Trophoblast cell (in vitro differentiated cells and primary cell): Measurements from ENCODE around the gene ADORA3.

Experiments
- DNase-seq, 2 donors: peaks; one replicate each; pipeline ENCODE4 v3.0.0-alpha.2; 2016
- H2AFZ ChIP-seq: 2 replicates; pipeline ENCODE4 v1.6.1; 2013; ENCODE audit warnings: low read length, moderate library complexity, mild to moderate bottlenecking; ENCODE audit not compliant: insufficient read depth, poor library complexity
- H2AK5ac ChIP-seq: 2 replicates; pipeline ENCODE4 v1.6.1; 2013; ENCODE audit warnings: mild to moderate bottlenecking, low read length
- H2BK120ac ChIP-seq: 2 replicates; pipeline ENCODE4 v1.6.1; 2013; ENCODE audit warnings: low read length, mild to moderate bottlenecking, moderate library complexity; ENCODE audit not compliant: insufficient read depth, poor library complexity
- H2BK12ac ChIP-seq: 2 replicates; pipeline ENCODE4 v1.6.1; 2013; ENCODE audit warnings: mild to moderate bottlenecking, low read length, moderate library complexity
- H2BK5ac ChIP-seq: 2 replicates; pipeline ENCODE4 v1.6.1; 2013; ENCODE audit warnings: low read length, low read depth, moderate library complexity, mild to moderate bottlenecking; ENCODE audit not compliant: poor library complexity
- H3K14ac ChIP-seq: 2 replicates; pipeline ENCODE4 v1.6.1; 2013; ENCODE audit warnings: mild to moderate bottlenecking, low read length
- H3K18ac ChIP-seq: 2 replicates; pipeline ENCODE4 v1.6.1; 2013; ENCODE audit warnings: mild to moderate bottlenecking, low read length
- H3K23ac ChIP-seq: 2 replicates; pipeline ENCODE4 v1.6.1; 2013; ENCODE audit warnings: low read length
- H3K27ac ChIP-seq: 2 replicates; pipeline ENCODE4 v1.5.1; 2013; ENCODE audit warnings: low read depth, mild to moderate bottlenecking, inconsistent platforms, low read length, moderate library complexity
- H3K27me3 ChIP-seq: 2 replicates; pipeline ENCODE4 v1.6.1; 2013; ENCODE audit warnings: inconsistent platforms, mild to moderate bottlenecking, low read length, moderate library complexity; ENCODE audit not compliant: insufficient read depth
- H3K36me3 ChIP-seq, 2 experiments: 1 replicate in 1 of 2; 2 replicates in 1 of 2; pipeline ENCODE4 v1.6.1; 2013; ENCODE audit warnings: low read length in 2 of 2, mild to moderate bottlenecking in 2 of 2, moderate library complexity in 1 of 2; ENCODE audit not compliant: insufficient read depth in 2 of 2, control insufficient read depth in 1 of 2
- H3K4ac ChIP-seq: 2 replicates; pipeline ENCODE4 v1.6.1; 2013; ENCODE audit warnings: low read depth, mild to moderate bottlenecking, low read length, moderate library complexity
- H3K4me1 ChIP-seq, 2 experiments: 1 replicate in 1 of 2; 2 replicates in 1 of 2; pipeline ENCODE4 v1.6.1; 2013; ENCODE audit warnings: low read length in 2 of 2, mild to moderate bottlenecking in 2 of 2, moderate library complexity in 1 of 2; ENCODE audit not compliant: insufficient read depth in 2 of 2, control insufficient read depth in 1 of 2
- H3K4me2 ChIP-seq: 2 replicates; pipeline ENCODE4 v1.6.1; 2013; ENCODE audit warnings: inconsistent platforms, mild to moderate bottlenecking, low read length, moderate library complexity
- H3K4me3 ChIP-seq: 2 replicates; pipeline ENCODE4 v1.5.1; 2013; ENCODE audit warnings: mild to moderate bottlenecking, low read depth, low read length, inconsistent platforms
- H3K79me1 ChIP-seq: one replicate; pipeline ENCODE4 v1.6.1; 2013; ENCODE audit warnings: low read length
- H3K79me2 ChIP-seq: 2 replicates; pipeline ENCODE4 v1.6.1; 2013; ENCODE audit warnings: low read length, mild to moderate bottlenecking; ENCODE audit not compliant: control insufficient read depth, insufficient read depth, poor library complexity
- H3K9ac ChIP-seq: 2 replicates; pipeline ENCODE4 v1.6.1; 2013; ENCODE audit warnings: mild to moderate bottlenecking, low read length
- H3K9me3 ChIP-seq: 2 replicates; pipeline ENCODE4 v1.6.1; 2013; ENCODE audit warnings: low read depth, mild to moderate bottlenecking, control low read depth, inconsistent platforms, low read length; ENCODE audit not compliant: insufficient read depth
- H4K12ac ChIP-seq: 2 replicates; pipeline ENCODE4 v1.6.1; 2013; ENCODE audit warnings: low read depth, mild to moderate bottlenecking, low read length, moderate library complexity
- H4K8ac ChIP-seq: 2 replicates; pipeline ENCODE4 v1.6.1; 2013; ENCODE audit warnings: low read depth, mild to moderate bottlenecking, low read length, moderate library complexity
- H4K91ac ChIP-seq: one replicate; pipeline ENCODE4 v1.6.1; 2013; ENCODE audit warnings: low read depth, mild to moderate bottlenecking, low read length, moderate library complexity
- WGBS: extraction: QIAGEN DNeasy Blood & Tissue Kit; methylation state at CpG from one replicate; pipeline ENCODE4 v1.1.7; 2013; ENCODE audit warnings: missing lambda C conversion rate; ENCODE audit not compliant: insufficient read length, insufficient coverage; ENCODE audit errors: extremely low coverage; 5-methylcytosine and 5-hydroxymethylcytosine counted together

Gene ADORA3

DNA sequence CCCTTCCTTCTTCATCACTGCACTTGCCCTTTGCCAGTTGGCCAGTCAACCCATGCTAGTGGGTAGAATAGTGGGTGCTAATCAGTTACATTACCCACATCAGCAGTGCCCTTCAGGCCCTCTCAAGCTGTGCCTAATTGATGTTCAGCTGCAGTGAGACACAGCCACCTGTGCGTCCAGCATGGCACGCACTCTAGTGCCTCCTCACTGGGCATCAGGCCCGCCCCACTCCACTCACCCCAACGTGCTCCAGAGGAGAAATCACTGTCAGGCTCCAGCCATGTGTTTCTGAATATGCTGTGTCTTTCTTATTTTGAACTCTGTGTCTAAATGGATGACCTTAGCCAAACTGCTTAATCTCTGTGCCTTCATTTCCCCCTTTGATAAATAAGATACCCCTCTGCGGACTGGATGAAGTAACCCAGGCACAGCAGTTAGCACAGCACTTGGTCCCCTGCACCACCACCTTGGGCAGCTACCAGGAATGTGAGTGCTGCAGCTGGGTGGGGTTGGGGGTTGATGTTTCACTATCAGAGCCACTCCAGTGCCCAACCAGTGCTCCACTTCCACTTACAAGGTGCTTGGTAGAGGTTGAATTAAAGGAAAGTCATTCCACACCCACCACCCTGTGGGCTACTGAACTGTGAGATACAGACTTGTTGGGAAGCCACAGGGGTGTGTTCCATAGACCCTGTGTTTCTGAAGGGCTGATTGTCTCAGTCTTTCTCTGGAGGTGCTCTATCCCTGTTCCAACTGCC, 8.9 kb upstream of the ADORA3 start:
- Histone ChIP-seq H3K9me3 (peaks cover 2% of the 10 kb centered on the region), H3K4me1 (peaks cover 3 to 5% of the 10 kb centered on the region in 2 experiments), H3K4me3 (no peak overlapping the region), H2AFZ (no peak overlapping the region), H3K79me1 (peaks cover 5% of the 10 kb centered on the region), H2AK5ac (no peak overlapping the region), H3K36me3 (no peaks in the 10 kb centered on the region), H2BK5ac (no peak overlapping the region), H4K12ac (no peak overlapping the region), H3K23ac (no peak overlapping the region), H2BK12ac (no peak overlapping the region), H4K91ac (no peak overlapping the region), H2BK120ac (no peak overlapping the region), H3K27ac (no peak overlapping the region), H3K9ac (no peak overlapping the region), H3K79me2 (peaks cover 3% of the 10 kb centered on the region), H3K27me3 (no peaks in the 10 kb centered on the region), H3K4me2 (no peak overlapping the region), H3K18ac (no peak overlapping the region), H4K8ac (no peak overlapping the region), H3K4ac (no peak overlapping the region), H3K14ac (no peak overlapping the region)
- WGBS, result no CpG with 5 or more reads among the region's 5 CpGs
- DNase-seq, result no peak

DNA sequence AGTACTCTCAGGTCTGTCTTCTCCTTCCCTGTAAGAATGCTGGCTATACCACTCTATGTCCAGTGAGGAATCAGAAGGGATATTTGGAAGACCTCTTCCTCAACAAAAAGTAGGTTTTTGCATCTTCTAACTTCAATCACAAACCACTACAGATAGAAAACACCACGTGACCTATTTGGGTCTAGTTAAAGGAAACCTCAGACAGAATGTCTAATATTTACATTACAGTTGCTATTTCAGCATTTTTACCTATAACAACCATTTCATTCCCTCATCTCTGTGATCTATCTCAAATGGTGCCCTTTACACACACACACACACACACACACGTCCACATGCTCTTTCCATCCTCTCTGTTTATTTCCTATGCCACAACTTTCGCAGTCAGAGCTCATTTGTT, 7.9 kb upstream of the ADORA3 start:
- H4K12ac ChIP-seq, result no peak overlapping the region
- peaks cover 5% of the 10 kb centered on the region for H3K79me1 ChIP-seq
- H3K18ac ChIP-seq, result no peak overlapping the region
- no peaks in the 10 kb centered on the region for H3K36me3 ChIP-seq
- no peak for DNase-seq
- H4K91ac ChIP-seq, result no peak overlapping the region
- H3K27ac ChIP-seq, result no peak overlapping the region
- no peak overlapping the region for H3K4me2 ChIP-seq
- H3K23ac ChIP-seq, result no peak overlapping the region
- H3K9me3 ChIP-seq, result peaks cover 2% of the 10 kb centered on the region
- H3K14ac ChIP-seq, result no peak overlapping the region
- no peak overlapping the region for H4K8ac ChIP-seq
- no peak overlapping the region for H2BK12ac ChIP-seq
- no peak overlapping the region for H2BK120ac ChIP-seq
- peaks cover 3% of the 10 kb centered on the region for H3K79me2 ChIP-seq
- H2AFZ ChIP-seq, result no peak overlapping the region
- H3K4me1 ChIP-seq, result peaks cover 3 to 7% of the 10 kb centered on the region in 2 experiments
- H3K27me3 ChIP-seq, result no peaks in the 10 kb centered on the region
- no peak overlapping the region for H3K4ac ChIP-seq
- H2AK5ac ChIP-seq, result no peak overlapping the region
- no peak overlapping the region for H2BK5ac ChIP-seq
- no peak overlapping the region for H3K4me3 ChIP-seq
- no CpG with 5 or more reads among the region's 3 CpGs for WGBS
- H3K9ac ChIP-seq, result no peak overlapping the region

DNA sequence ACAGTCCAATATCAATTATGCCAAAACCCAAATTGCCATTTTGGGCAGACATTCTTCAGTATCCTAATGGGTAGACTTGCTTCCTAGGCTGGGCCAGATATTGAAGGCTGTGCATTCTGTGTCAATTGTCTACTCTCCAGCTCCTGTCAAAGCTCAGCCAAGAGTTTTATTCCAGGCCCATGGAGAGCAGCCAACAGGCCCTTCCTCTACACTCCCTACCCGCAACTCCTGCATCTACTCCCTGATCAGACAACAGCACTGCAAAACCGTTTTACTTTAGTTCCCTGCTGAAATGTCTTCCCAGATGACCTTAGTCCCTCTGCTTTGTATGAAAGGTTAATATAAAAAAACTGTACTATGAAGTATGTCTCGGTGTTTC, 6.6 kb upstream of the ADORA3 start:
- Histone ChIP-seq H2BK5ac (no peak overlapping the region), H3K14ac (no peak overlapping the region), H4K91ac (no peak overlapping the region), H3K27ac (no peak overlapping the region), H2BK120ac (no peak overlapping the region), H3K9me3 (peaks cover 2% of the 10 kb centered on the region), H3K9ac (no peak overlapping the region), H3K79me2 (peaks cover 3% of the 10 kb centered on the region), H3K4me1 (peaks cover 3 to 7% of the 10 kb centered on the region in 2 experiments), H2AK5ac (no peak overlapping the region), H3K4ac (no peak overlapping the region), H3K27me3 (no peaks in the 10 kb centered on the region), H3K18ac (no peak overlapping the region), H3K4me2 (no peak overlapping the region), H3K4me3 (no peak overlapping the region), H2AFZ (no peak overlapping the region), H3K23ac (no peak overlapping the region), H4K8ac (no peak overlapping the region), H3K79me1 (peaks cover 5% of the 10 kb centered on the region), H3K36me3 (no peaks in the 10 kb centered on the region), H2BK12ac (no peak overlapping the region), H4K12ac (no peak overlapping the region)
- no peak for DNase-seq
- no CpG with 5 or more reads among the region's 3 CpGs for WGBS

DNA sequence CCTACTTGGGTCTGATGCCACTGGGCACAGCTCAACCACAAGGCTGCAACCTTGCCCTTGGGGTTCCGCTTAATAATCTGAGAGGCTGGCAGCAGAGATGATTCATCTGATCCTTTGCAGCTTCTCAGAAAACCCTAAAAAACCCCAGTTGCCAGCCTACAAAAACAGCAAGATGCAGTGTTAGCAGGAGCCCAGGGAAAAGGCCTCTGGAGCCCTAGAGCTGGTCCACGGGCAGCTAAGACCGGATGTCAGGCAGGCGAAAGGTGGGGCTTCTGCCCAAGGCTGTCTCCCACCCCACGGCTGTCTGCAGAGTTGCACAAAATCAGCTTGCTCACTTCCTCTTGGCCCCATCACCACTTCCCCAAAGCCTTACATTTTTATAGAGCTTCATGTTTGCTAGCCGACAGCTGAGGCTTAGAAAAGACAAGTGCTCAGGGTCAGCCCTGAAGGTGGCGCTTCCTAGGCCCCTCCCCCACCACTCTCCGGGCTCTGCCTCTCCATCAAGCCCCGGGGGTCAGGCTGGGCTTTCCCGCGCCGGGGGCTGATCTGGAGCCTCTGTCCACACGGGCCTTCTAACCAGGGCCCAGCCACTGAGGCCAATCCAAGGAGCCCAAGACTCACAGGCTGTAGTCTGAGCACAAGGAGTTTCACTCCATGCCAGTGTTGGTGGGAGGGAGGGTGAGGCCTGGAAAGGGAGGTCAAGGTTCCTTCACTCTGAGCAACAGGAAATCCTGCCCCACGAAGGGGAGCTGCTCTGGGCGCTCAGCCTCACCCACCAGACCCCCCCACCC, 4.2 kb upstream of the ADORA3 start:
- H3K14ac ChIP-seq, result peak overlapping the region; percentile 76
- peak overlapping the region; percentile 94 for H4K12ac ChIP-seq
- peak overlapping the region; percentile 81 for H4K91ac ChIP-seq
- WGBS, result no CpG with 5 or more reads among the region's 15 CpGs
- H2BK12ac ChIP-seq, result peak overlapping the region; percentile 3
- peak overlapping the region; percentile 20 for H3K9ac ChIP-seq
- H3K36me3 ChIP-seq, result no peaks in the 10 kb centered on the region
- H2AFZ ChIP-seq, result peak overlapping the region; percentile 41
- DNase-seq, result peak; percentile 46 to 55
- no peaks in the 10 kb centered on the region for H3K27me3 ChIP-seq
- H3K23ac ChIP-seq, result no peak overlapping the region
- peak overlapping the region; percentile 65 for H3K4me2 ChIP-seq
- H2AK5ac ChIP-seq, result no peak overlapping the region
- H2BK120ac ChIP-seq, result peak overlapping the region; percentile 4
- peaks cover 3% of the 10 kb centered on the region for H3K79me2 ChIP-seq
- no peaks in the 10 kb centered on the region for H3K9me3 ChIP-seq
- H3K18ac ChIP-seq, result peak overlapping the region; percentile 54
- H3K27ac ChIP-seq, result peak overlapping the region; percentile 66
- peak overlapping the region; percentile 71 for H4K8ac ChIP-seq
- H3K4me3 ChIP-seq, result peak overlapping the region; percentile 62
- peak overlapping the region; percentile 16 for H3K4ac ChIP-seq
- peaks cover 5% of the 10 kb centered on the region for H3K79me1 ChIP-seq
- peaks cover 3 to 7% of the 10 kb centered on the region in 2 experiments for H3K4me1 ChIP-seq
- H2BK5ac ChIP-seq, result peak overlapping the region; percentile 5
